ENCODE data around the gene TARP.

TARP gene

DNA sequence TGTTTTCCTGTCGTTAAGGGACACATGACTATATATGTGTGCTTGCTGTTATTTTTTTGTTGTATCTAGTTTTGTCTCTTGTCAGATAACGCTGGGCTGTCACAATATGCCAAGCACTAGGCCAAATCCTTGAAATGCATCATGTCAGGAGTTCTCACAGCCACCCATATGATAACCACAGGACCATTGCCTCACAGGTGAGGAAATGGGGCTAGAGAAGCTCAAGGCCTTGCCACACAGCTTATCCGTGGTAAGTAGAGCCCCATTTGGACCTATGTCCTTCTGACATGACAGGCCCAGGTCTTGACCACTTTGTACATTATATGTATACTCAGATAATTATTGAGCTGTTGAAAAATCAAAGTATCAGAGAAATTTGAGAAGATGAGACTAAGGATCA is 42.0 kb upstream of the TARP start:
- no peaks in the 10 kb centered on the region for H3K9me3 ChIP-seq (ENCODE audit: control insufficient read depth, insufficient read depth, low read length)
- H3K27ac ChIP-seq (ENCODE audit: low read depth, low read length), result no peak overlapping the region
- H3K27me3 ChIP-seq (ENCODE audit: control insufficient read depth, insufficient read depth, low read length), result no peaks in the 10 kb centered on the region
- peaks cover 13% of the 10 kb centered on the region; the same call in 1 of the 2 replicates for H3K4me1 ChIP-seq (ENCODE audit: control insufficient read depth, insufficient read depth, low read length)
- no peaks in the 10 kb centered on the region for H3K36me3 ChIP-seq (ENCODE audit: control insufficient read depth, insufficient read depth, low read length)
- no peak overlapping the region for H3K4me3 ChIP-seq (ENCODE audit: low read depth, low read length)
- H3K9ac ChIP-seq (ENCODE audit: low read depth, low read length), result no peak overlapping the region

DNA sequence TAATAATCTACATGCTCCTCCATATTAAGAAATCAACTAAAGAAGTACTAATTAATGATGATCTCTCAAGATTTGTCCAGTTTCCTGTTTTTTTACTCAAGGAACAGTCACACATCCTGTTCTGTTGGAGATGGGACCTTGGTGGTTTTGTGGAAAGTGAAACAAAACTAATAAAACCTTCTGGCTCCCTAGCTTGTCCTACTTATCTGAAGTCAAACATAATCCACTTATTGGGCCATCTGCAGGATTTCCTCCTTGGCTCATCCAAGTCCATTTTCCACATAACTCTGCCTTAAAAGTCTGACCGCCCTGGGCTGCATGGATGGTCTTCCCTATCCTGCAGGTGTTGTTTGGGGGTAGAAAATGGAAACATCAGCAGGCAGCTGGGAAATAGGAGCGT is 39.4 kb upstream of the TARP start:
- Histone ChIP-seq H3K27me3 (ENCODE audit: control insufficient read depth, insufficient read depth, low read length) (no peaks in the 10 kb centered on the region), H3K27ac (ENCODE audit: low read depth, low read length) (no peak overlapping the region)

DNA sequence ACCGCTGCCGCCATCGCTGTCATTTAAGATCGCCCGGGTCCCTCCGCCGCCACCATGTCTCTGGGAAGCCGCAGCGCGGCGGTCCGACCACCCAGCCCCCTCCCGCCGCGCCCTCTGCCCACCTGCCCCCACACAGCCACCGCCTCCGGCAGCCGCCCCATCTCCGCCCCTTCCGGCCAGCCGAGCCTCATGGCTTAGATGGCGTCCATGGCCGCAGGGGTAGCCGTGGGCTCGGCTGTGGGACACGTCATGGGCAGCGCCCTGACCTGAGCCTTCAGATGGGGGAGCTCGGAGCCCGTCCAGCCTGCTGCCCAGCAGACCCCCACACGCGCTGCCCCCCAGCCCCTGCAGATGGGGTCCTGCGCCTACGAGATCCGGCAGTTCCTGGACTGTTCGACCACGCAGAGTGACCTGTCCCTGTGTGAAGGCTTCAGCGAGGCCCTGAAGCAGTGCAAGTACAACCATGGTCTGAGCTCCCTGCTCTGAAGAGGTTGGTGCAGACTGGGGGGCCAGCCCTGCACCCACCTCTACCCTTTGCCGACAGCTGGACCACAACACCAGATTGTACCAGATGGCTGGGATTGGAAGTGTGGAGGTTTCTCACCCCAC is 38.0 kb upstream of the TARP start:
- Histone ChIP-seq H3K4me3 (ENCODE audit: low read depth, low read length) (no peak overlapping the region), H3K9me3 (ENCODE audit: control insufficient read depth, insufficient read depth, low read length) (no peaks in the 10 kb centered on the region), H3K9ac (ENCODE audit: low read depth, low read length) (no peak overlapping the region), H3K4me1 (ENCODE audit: control insufficient read depth, insufficient read depth, low read length) (no peaks in the 10 kb centered on the region), H3K27ac (ENCODE audit: low read depth, low read length) (no peak overlapping the region), H3K36me3 (ENCODE audit: control insufficient read depth, insufficient read depth, low read length) (no peaks in the 10 kb centered on the region), H3K27me3 (ENCODE audit: control insufficient read depth, insufficient read depth, low read length) (no peaks in the 10 kb centered on the region)

More for the DNA sequence above, 39.4 kb upstream of the TARP start:
- no peaks in the 10 kb centered on the region for H3K9me3 ChIP-seq (ENCODE audit: control insufficient read depth, insufficient read depth, low read length)
- no peaks in the 10 kb centered on the region for H3K4me1 ChIP-seq (ENCODE audit: control insufficient read depth, insufficient read depth, low read length)
- H3K36me3 ChIP-seq (ENCODE audit: control insufficient read depth, insufficient read depth, low read length), result no peaks in the 10 kb centered on the region
- no peak overlapping the region for H3K9ac ChIP-seq (ENCODE audit: low read depth, low read length)
- H3K4me3 ChIP-seq (ENCODE audit: low read depth, low read length), result no peak overlapping the region

DNA sequence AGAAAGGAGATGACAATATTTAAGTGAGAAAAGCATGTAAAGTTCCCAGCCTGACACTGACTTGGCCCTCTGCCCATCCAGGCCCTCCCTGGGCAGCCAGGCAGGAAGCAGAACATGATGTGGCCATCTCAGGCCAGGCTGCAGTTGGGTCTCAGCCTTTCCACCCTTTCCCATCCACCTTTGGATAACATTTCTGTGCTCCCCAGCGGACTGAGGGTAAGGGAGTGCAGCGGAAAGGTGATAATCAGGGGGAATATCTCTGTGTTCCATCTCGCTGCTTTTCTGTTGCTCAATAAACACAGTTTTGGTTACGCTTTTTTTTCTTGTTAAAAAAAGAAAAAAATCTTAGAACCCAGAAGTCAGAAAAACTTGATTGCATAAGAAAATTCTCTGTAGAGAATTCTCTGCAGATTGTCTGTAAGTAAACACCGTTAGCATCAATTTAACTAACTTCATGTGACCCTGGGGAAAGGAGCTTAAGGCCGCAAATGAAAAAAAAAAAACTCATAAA is 37.2 kb upstream of the TARP start:
- Histone ChIP-seq H3K27me3 (ENCODE audit: control insufficient read depth, insufficient read depth, low read length) (no peaks in the 10 kb centered on the region), H3K4me3 (ENCODE audit: low read depth, low read length) (no peak overlapping the region), H3K4me1 (ENCODE audit: control insufficient read depth, insufficient read depth, low read length) (no peaks in the 10 kb centered on the region), H3K9ac (ENCODE audit: low read depth, low read length) (no peak overlapping the region), H3K36me3 (ENCODE audit: control insufficient read depth, insufficient read depth, low read length) (no peaks in the 10 kb centered on the region), H3K27ac (ENCODE audit: low read depth, low read length) (no peak overlapping the region), H3K9me3 (ENCODE audit: control insufficient read depth, insufficient read depth, low read length) (no peaks in the 10 kb centered on the region)

DNA sequence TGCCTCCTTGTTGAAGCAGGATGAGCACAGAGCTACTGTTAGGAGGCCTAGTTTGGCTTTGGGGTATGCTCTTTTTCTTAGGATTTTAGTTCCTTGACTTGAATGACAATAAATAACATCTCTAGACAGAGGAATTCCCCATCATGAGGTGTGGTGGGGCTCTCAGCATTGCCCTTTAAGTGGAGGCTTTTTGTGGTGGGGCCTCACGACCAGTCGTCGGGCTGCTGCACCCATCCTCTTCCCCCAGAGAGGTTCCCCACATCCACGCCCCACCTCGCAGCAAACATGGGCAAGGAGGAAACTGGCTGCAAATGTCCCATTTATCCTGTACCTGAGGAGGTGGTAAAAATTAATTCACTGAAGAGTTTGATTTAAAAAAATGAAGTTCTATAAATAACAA is 36.1 kb upstream of the TARP start:
- no peak overlapping the region for H3K27ac ChIP-seq (ENCODE audit: low read depth, low read length)
- no peak overlapping the region for H3K4me3 ChIP-seq (ENCODE audit: low read depth, low read length)
- H3K27me3 ChIP-seq (ENCODE audit: control insufficient read depth, insufficient read depth, low read length), result no peaks in the 10 kb centered on the region
- no peaks in the 10 kb centered on the region for H3K9me3 ChIP-seq (ENCODE audit: control insufficient read depth, insufficient read depth, low read length)
- H3K4me1 ChIP-seq (ENCODE audit: control insufficient read depth, insufficient read depth, low read length), result no peaks in the 10 kb centered on the region
- no peaks in the 10 kb centered on the region for H3K36me3 ChIP-seq (ENCODE audit: control insufficient read depth, insufficient read depth, low read length)
- no peak overlapping the region for H3K9ac ChIP-seq (ENCODE audit: low read depth, low read length)

DNA sequence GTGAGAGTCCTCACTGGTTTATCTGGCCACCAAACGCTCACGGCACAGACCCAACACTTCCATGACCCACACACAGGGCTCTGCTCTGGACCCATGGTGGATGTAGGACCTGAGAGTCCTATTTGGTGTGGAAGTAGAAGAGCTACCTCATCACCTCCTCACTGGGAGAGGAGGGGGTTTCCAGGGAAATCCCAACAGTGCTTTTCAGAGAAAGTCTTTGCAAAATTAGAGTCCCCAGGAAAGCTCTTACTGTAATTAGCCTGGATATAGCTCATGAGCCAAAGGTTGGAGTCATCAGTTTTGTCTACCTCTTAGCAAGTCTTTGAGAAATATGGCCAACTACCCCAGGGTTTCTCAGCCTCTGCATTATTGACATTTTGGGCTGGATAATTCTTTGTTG is 34.7 kb upstream of the TARP start:
- no peaks in the 10 kb centered on the region for H3K4me1 ChIP-seq (ENCODE audit: control insufficient read depth, insufficient read depth, low read length)
- no peak overlapping the region for H3K9ac ChIP-seq (ENCODE audit: low read depth, low read length)
- no peak overlapping the region for H3K27ac ChIP-seq (ENCODE audit: low read depth, low read length)

DNA sequence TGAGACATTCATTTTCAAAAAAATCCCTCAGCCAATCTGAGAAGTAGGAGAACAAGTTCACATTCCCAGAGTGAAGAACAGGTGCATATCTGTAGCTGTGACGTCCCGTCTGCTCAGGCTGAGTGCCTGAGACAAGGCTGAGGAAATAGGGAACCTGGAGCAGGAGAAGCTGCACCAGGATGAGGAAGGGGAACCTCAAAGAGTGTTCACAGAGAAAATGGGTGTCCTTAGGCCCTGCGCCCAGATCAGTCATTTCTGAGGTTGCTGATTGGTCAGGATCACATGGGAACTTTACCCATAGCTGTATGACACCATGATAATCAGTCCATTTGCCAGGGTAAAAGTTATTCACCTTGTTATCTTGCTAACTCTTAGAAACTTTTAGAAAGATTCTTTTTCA is 34.2 kb upstream of the TARP start:
- no peak overlapping the region for H3K9ac ChIP-seq (ENCODE audit: low read depth, low read length)
- H3K4me3 ChIP-seq (ENCODE audit: low read depth, low read length), result no peak overlapping the region
- no peaks in the 10 kb centered on the region for H3K36me3 ChIP-seq (ENCODE audit: control insufficient read depth, insufficient read depth, low read length)
- H3K27ac ChIP-seq (ENCODE audit: low read depth, low read length), result no peak overlapping the region
- H3K27me3 ChIP-seq (ENCODE audit: control insufficient read depth, insufficient read depth, low read length), result no peaks in the 10 kb centered on the region
- no peaks in the 10 kb centered on the region for H3K4me1 ChIP-seq (ENCODE audit: control insufficient read depth, insufficient read depth, low read length)
- H3K9me3 ChIP-seq (ENCODE audit: control insufficient read depth, insufficient read depth, low read length), result no peaks in the 10 kb centered on the region

More for the DNA sequence above, 34.7 kb upstream of the TARP start:
- no peaks in the 10 kb centered on the region for H3K9me3 ChIP-seq (ENCODE audit: control insufficient read depth, insufficient read depth, low read length)
- no peak overlapping the region for H3K4me3 ChIP-seq (ENCODE audit: low read depth, low read length)
- H3K36me3 ChIP-seq (ENCODE audit: control insufficient read depth, insufficient read depth, low read length), result no peaks in the 10 kb centered on the region
- no peaks in the 10 kb centered on the region for H3K27me3 ChIP-seq (ENCODE audit: control insufficient read depth, insufficient read depth, low read length)

DNA sequence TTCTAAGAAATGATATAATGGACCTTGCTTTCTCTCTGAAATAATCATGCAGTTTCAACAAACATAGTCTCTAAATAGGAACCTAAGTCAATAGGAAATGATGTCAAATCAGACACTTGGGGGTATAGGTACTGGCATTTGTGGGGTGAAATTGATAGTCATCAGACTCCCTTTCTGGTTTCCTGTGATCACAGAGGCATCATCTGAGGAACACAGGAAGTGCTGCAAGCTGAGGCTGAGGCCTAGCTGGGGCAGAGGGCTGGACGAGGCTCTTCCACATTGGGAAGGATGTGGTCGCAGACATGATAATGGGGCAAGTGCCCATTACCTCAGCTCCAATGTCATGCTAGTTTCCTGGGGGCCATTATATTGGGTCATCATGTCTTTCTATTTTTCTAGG is 33.5 kb upstream of the TARP start:
- Histone ChIP-seq H3K9ac (ENCODE audit: low read depth, low read length) (no peak overlapping the region), H3K27ac (ENCODE audit: low read depth, low read length) (no peak overlapping the region), H3K9me3 (ENCODE audit: control insufficient read depth, insufficient read depth, low read length) (no peaks in the 10 kb centered on the region), H3K4me3 (ENCODE audit: low read depth, low read length) (no peak overlapping the region), H3K27me3 (ENCODE audit: control insufficient read depth, insufficient read depth, low read length) (no peaks in the 10 kb centered on the region), H3K36me3 (ENCODE audit: control insufficient read depth, insufficient read depth, low read length) (no peaks in the 10 kb centered on the region), H3K4me1 (ENCODE audit: control insufficient read depth, insufficient read depth, low read length) (no peaks in the 10 kb centered on the region)

DNA sequence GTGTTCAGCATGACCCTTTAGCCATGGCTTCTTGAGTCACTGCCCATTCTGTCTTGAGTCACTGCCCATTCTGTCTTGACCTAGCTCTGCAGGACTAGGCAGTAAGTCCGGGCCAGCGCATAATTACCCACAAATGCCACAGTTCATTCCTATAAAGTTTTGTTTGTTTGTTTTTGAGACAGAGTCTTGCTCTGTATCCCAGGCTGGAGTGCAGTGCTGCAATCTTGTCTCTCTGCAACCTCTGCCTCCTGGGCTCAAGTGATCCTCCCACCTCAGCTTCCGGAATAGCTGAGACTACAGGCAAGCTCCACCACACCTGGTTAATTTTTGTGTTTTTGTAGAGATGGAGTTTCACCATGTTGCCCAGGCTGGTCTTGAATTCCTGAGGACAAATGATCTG is 32.7 kb upstream of the TARP start:
- Histone ChIP-seq H3K4me1 (ENCODE audit: control insufficient read depth, insufficient read depth, low read length) (no peaks in the 10 kb centered on the region), H3K9me3 (ENCODE audit: control insufficient read depth, insufficient read depth, low read length) (no peaks in the 10 kb centered on the region), H3K36me3 (ENCODE audit: control insufficient read depth, insufficient read depth, low read length) (no peaks in the 10 kb centered on the region), H3K27ac (ENCODE audit: low read depth, low read length) (no peak overlapping the region), H3K4me3 (ENCODE audit: low read depth, low read length) (no peak overlapping the region), H3K27me3 (ENCODE audit: control insufficient read depth, insufficient read depth, low read length) (no peaks in the 10 kb centered on the region), H3K9ac (ENCODE audit: low read depth, low read length) (no peak overlapping the region)

DNA sequence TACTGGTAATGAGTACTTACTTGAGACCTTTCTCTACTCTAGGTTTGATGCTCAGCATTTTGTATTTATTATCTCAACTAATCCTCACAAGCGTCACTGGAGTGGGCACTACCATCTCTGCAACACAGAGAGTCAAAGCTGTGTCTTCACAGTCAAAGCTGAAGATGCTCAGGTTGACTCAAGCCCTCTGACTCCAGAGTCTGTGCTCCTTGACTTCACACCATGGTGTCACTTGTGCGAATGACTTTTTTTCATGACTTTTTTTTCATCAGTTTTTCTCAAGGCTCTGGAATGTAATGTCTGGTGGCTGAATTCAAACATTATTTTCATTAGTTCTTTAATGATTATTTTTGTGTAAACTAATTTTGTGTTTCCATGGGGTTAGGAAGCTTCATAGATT is 30.4 kb upstream of the TARP start:
- no peak overlapping the region for H3K9ac ChIP-seq (ENCODE audit: low read depth, low read length)
- H3K27ac ChIP-seq (ENCODE audit: low read depth, low read length), result no peak overlapping the region
- no peak overlapping the region for H3K4me3 ChIP-seq (ENCODE audit: low read depth, low read length)
- no peaks in the 10 kb centered on the region for H3K27me3 ChIP-seq (ENCODE audit: control insufficient read depth, insufficient read depth, low read length)
- H3K9me3 ChIP-seq (ENCODE audit: control insufficient read depth, insufficient read depth, low read length), result no peaks in the 10 kb centered on the region
- H3K4me1 ChIP-seq (ENCODE audit: control insufficient read depth, insufficient read depth, low read length), result no peaks in the 10 kb centered on the region
- H3K36me3 ChIP-seq (ENCODE audit: control insufficient read depth, insufficient read depth, low read length), result no peaks in the 10 kb centered on the region

DNA sequence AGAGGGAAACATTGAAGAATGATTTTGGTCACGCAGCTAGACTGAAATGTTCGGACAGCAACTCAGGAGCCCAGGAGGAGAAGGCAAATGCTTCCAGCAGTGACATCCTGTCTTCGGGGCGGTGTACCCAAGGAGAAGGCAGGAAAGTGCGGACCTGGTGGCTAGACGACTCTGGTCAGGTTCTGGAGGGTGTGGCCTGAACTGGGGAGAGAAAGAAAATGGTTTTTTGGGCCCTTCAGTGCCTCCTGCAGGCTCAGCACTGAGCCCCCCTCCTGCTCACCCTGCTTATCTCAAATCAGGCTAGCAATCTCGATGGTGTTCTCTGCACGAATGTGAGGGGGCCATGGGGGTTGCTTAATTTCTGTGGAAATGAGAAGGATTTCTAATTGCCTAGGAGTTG is 26.7 kb upstream of the TARP start:
- H3K9me3 ChIP-seq (ENCODE audit: control insufficient read depth, insufficient read depth, low read length), result no peaks in the 10 kb centered on the region
- no peak overlapping the region for H3K27ac ChIP-seq (ENCODE audit: low read depth, low read length)
- no peaks in the 10 kb centered on the region for H3K4me1 ChIP-seq (ENCODE audit: control insufficient read depth, insufficient read depth, low read length)
- no peak overlapping the region for H3K9ac ChIP-seq (ENCODE audit: low read depth, low read length)
- H3K36me3 ChIP-seq (ENCODE audit: control insufficient read depth, insufficient read depth, low read length), result no peaks in the 10 kb centered on the region
- H3K4me3 ChIP-seq (ENCODE audit: low read depth, low read length), result no peak overlapping the region
- no peaks in the 10 kb centered on the region for H3K27me3 ChIP-seq (ENCODE audit: control insufficient read depth, insufficient read depth, low read length)
